RWPE2 (cell line): ENCODE results near the gene MTPN.

Experiments
- ATAC-seq: fragments of 200-7000 bp; cut with Tn5 transposase; 3 replicates; pipeline ENCODE4 v1.9.1; 2021; ENCODE audit warnings: low read depth
- DNase-seq: peaks from one replicate; pipeline ENCODE4 v3.0.0-alpha.2; 2020; ENCODE audit warnings: low spot score
- H3K27ac ChIP-seq: fragments of 450-650 bp; 2 replicates; pipeline ENCODE4 v1.5.1; 2017; ENCODE audit warnings: mild to moderate bottlenecking; ENCODE audit not compliant: poor library complexity, severe bottlenecking
- H3K27me3 ChIP-seq: fragments of 250-450 bp; sonication (Bioruptor Pico); 2 replicates; pipeline ENCODE4 v1.5.1; 2021; ENCODE audit warnings: mild to moderate bottlenecking, moderate library complexity; ENCODE audit not compliant: insufficient read depth, poor library complexity, severe bottlenecking
- H3K36me3 ChIP-seq: fragments of 250-450 bp; sonication (Bioruptor Pico); 2 replicates; pipeline ENCODE4 v1.5.1; 2020; ENCODE audit warnings: low read depth, mild to moderate bottlenecking, moderate library complexity
- H3K4me1 ChIP-seq: fragments of 250-450 bp; sonication (Bioruptor Pico); 2 replicates; pipeline ENCODE4 v1.5.1; 2021; ENCODE audit warnings: mild to moderate bottlenecking, moderate library complexity; ENCODE audit not compliant: insufficient read depth, poor library complexity, severe bottlenecking
- H3K4me3 ChIP-seq: fragments of 250-450 bp; sonication (Bioruptor Pico); 2 replicates; pipeline ENCODE4 v1.5.1; 2021; ENCODE audit warnings: mild to moderate bottlenecking, moderate library complexity; ENCODE audit not compliant: severe bottlenecking
- H3K9me3 ChIP-seq: fragments of 250-450 bp; sonication (Bioruptor Pico); 2 replicates; pipeline ENCODE4 v1.5.1; 2021; ENCODE audit warnings: mild to moderate bottlenecking, moderate library complexity; ENCODE audit not compliant: severe bottlenecking
- TF ChIP-seq, protein P1 (sequence below): fragments of 450-650 bp; IDR thresholded peaks from one replicate; pipeline ENCODE4 v1.5.1; 2017; ENCODE audit warnings: mild to moderate bottlenecking, moderate library complexity; ENCODE audit not compliant: poor library complexity, severe bottlenecking

The MTPN gene

DNA sequence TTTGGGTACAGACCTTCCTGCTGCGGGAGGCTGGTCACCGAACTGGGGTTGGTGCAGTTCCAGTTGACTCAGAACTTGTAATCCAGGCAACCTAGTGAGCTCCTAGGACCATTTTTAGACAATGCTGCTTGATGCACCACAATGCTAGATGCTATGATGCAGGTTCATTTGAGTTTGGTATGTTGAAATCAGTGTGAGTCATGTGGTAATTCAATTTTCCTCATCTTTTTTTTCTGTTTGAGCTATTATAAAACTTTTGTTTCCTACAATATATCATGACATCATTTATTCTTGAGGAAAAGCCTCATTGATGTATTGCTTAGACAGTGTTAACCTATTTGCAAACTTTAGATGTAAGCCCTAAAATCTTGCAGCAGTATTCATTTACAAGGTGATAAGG is 40.9 kb upstream of the MTPN start:
- no peak overlapping the region for H3K4me3 ChIP-seq
- no peaks in the 10 kb centered on the region for H3K9me3 ChIP-seq
- H3K27me3 ChIP-seq = no peaks in the 10 kb centered on the region
- no peaks in the 10 kb centered on the region for H3K4me1 ChIP-seq
- TF ChIP-seq, protein P1, sequence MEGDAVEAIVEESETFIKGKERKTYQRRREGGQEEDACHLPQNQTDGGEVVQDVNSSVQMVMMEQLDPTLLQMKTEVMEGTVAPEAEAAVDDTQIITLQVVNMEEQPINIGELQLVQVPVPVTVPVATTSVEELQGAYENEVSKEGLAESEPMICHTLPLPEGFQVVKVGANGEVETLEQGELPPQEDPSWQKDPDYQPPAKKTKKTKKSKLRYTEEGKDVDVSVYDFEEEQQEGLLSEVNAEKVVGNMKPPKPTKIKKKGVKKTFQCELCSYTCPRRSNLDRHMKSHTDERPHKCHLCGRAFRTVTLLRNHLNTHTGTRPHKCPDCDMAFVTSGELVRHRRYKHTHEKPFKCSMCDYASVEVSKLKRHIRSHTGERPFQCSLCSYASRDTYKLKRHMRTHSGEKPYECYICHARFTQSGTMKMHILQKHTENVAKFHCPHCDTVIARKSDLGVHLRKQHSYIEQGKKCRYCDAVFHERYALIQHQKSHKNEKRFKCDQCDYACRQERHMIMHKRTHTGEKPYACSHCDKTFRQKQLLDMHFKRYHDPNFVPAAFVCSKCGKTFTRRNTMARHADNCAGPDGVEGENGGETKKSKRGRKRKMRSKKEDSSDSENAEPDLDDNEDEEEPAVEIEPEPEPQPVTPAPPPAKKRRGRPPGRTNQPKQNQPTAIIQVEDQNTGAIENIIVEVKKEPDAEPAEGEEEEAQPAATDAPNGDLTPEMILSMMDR = no peak
- ATAC-seq (peak; percentile 49; the same call in 1 of the 3 replicates), DNase-seq (no peak)
- no peaks in the 10 kb centered on the region for H3K36me3 ChIP-seq
- no peak overlapping the region for H3K27ac ChIP-seq

DNA sequence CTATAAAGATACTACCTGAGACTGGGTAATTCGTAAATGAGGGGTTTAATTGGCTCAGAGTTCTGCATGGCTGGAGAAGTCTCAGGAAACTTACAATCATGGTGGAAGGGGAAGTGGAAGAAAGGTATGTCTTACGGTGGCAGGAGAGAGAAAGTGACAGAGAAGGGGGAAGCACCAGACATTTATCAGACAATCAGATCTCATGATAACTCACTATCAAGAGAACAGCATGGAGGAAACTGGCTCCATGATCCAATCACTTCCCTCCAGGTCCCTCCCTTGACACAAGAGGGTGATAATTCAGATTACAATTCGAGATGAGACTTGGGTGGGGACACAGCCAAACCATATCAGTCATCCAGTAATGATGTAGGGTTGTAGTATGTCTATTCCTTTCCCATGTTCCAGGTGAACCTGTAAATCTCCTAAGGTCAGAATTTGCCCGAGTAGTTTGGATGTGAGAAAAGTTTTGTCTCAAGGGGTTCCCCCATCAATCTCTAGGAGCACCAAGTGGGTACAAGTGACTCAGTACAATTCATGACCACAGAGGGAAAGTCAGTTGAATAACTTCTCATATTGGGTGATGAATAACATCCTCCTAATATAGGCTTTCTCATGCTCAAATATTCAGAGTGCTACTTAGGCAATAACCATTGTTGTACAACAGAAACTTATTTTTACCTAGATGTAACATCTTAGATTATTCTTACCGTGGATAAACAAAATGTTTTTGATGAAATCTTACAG is 39.7 kb upstream of the MTPN start:
- H3K9me3 ChIP-seq = no peaks in the 10 kb centered on the region

DNA sequence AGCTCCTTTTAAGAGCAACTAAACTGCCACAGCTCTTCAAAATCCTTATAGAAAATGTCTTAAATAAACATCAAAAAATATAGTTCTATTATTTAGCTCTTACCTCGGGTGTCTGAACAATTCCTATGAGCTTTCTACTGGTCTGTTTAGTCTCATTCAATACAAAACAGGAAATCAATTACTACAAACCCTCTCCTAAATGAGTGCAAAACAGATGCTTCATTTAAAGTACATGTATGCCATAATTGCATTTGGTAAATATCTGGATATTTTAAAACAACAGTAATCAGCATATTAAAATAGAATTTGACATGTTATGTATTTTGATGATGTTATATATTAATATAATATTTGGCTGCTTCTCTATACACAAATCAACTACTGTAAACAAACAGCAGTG is 38.5 kb upstream of the MTPN start:
- Histone ChIP-seq H3K27me3 (no peaks in the 10 kb centered on the region), H3K9me3 (no peaks in the 10 kb centered on the region), H3K4me3 (no peak overlapping the region), H3K36me3 (no peaks in the 10 kb centered on the region), H3K27ac (no peak overlapping the region), H3K4me1 (no peaks in the 10 kb centered on the region)
- ATAC-seq (no peak), DNase-seq (no peak)
- TF ChIP-seq, protein P1 = no peak

More for the DNA sequence above, 39.7 kb upstream of the MTPN start:
- Histone ChIP-seq H3K4me3 (no peak overlapping the region), H3K27me3 (no peaks in the 10 kb centered on the region), H3K36me3 (no peaks in the 10 kb centered on the region), H3K27ac (no peak overlapping the region), H3K4me1 (no peaks in the 10 kb centered on the region)
- DNase-seq = no peak
- TF ChIP-seq, protein P1 = no peak
- ATAC-seq = no peak

DNA sequence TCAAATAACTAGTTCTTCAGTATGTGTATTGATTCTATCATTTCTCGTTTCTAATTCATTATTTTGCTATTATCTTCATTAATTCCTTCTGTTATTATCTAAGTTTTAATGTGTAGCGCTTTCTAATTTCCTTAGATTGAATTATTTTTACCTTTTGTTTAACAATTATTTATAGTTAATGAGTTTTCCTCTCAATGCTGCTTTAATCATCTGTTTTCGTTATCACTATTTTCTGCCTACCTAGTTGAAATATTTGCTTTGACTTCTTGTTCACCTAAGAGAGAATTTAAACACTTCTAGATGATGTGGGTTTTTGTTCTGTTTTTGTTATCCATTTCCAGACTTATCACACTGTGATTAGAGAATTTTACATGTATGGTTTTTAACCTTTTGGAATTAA is 37.5 kb upstream of the MTPN start:
- DNase-seq (no peak), ATAC-seq (no peak)
- Histone ChIP-seq H3K27ac (no peak overlapping the region), H3K9me3 (no peaks in the 10 kb centered on the region), H3K4me1 (peaks cover under 1% of the 10 kb centered on the region), H3K36me3 (no peaks in the 10 kb centered on the region), H3K4me3 (no peak overlapping the region), H3K27me3 (no peaks in the 10 kb centered on the region)
- TF ChIP-seq, protein P1 = no peak

DNA sequence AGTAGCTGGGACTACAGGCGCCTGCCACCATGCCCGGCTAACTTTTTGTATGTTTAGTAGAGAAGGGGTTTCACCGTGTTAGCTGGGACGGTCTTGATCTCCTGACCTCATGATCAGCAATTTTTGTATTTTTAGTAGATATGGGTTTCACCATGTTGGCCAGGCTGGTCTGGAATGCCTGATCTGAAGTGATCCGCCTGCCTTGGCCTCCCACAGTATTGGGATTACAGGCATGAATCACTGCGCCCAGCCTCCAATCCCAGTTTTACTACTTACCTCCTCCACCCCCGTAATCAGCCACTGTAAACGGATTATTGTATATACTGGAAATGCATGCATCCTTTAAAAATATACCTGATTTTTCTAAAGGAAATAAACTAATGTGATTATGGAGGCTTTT is 35.1 kb upstream of the MTPN start:
- no peaks in the 10 kb centered on the region for H3K9me3 ChIP-seq
- no peak overlapping the region for H3K4me3 ChIP-seq
- no peaks in the 10 kb centered on the region for H3K27me3 ChIP-seq
- ATAC-seq (no peak), DNase-seq (no peak)
- H3K27ac ChIP-seq = no peak overlapping the region
- peaks cover 8% of the 10 kb centered on the region for H3K4me1 ChIP-seq
- TF ChIP-seq, protein P1 = no peak
- no peaks in the 10 kb centered on the region for H3K36me3 ChIP-seq
